DOHH2 (cell line): Measurements from ENCODE around the gene LGALS3.

Experiments
- H3F3A ChIP-seq: fragments of 200-600 bp; sonication (generic), shearing (Covaris generic); 2 replicates; pipeline ENCODE4 v1.6.0; 2016; ENCODE audit warnings: antibody characterized with exemption, mild to moderate bottlenecking; ENCODE audit not compliant: control insufficient read depth, insufficient read depth
- H3K27ac ChIP-seq: fragments of 200-600 bp; sonication (generic); 2 replicates; pipeline ENCODE4 v1.5.1; 2014; ENCODE audit warnings: low read depth, mild to moderate bottlenecking, low read length, moderate library complexity
- H3K27me3 ChIP-seq: fragments of 200-600 bp; sonication (generic); 2 replicates; pipeline ENCODE4 v1.6.1; 2014; ENCODE audit warnings: mild to moderate bottlenecking, low read length, mixed read lengths; ENCODE audit not compliant: control insufficient read depth
- H3K36me3 ChIP-seq: fragments of 200-600 bp; sonication (generic); 2 replicates; pipeline ENCODE4 v1.6.1; 2014; ENCODE audit warnings: mild to moderate bottlenecking, low read length, moderate library complexity, mixed read lengths; ENCODE audit not compliant: control insufficient read depth
- H3K4me1 ChIP-seq: fragments of 200-600 bp; sonication (generic); 2 replicates; pipeline ENCODE4 v1.6.1; 2014; ENCODE audit warnings: mild to moderate bottlenecking, low read length, mixed read lengths; ENCODE audit not compliant: control insufficient read depth
- H3K4me2 ChIP-seq: fragments of 200-600 bp; sonication (generic); 2 replicates; pipeline ENCODE4 v1.6.0; 2014; ENCODE audit warnings: mild to moderate bottlenecking, low read length, moderate library complexity
- H3K4me3 ChIP-seq: fragments of 200-600 bp; sonication (generic); 2 replicates; pipeline ENCODE4 v1.5.1; 2014; ENCODE audit warnings: mild to moderate bottlenecking, low read length, mixed read lengths
- H3K79me2 ChIP-seq: fragments of 200-600 bp; sonication (generic); 2 replicates; pipeline ENCODE4 v1.6.1; 2014; ENCODE audit warnings: mild to moderate bottlenecking, low read length, mixed read lengths; ENCODE audit not compliant: control insufficient read depth
- H3K9me2 ChIP-seq: fragments of 200-600 bp; sonication (generic); replicated peaks from 2 replicates; pipeline ENCODE4 v1.6.1; 2014; ENCODE audit warnings: mild to moderate bottlenecking, low read length, mixed read lengths; ENCODE audit not compliant: control insufficient read depth
- H3K9me3 ChIP-seq: fragments of 200-600 bp; sonication (generic); 2 replicates; pipeline ENCODE4 v1.6.1; 2014; ENCODE audit warnings: antibody characterized with exemption, low read length, mixed read lengths; ENCODE audit not compliant: control insufficient read depth, insufficient read depth
- H4K20me1 ChIP-seq: fragments of 200-600 bp; sonication (generic); 2 replicates; pipeline ENCODE4 v1.6.0; 2014; ENCODE audit warnings: low read depth, mild to moderate bottlenecking, antibody characterized with exemption, low read length, moderate library complexity; ENCODE audit not compliant: control insufficient read depth, insufficient read depth
- EZH2phosphoT487 ChIP-seq: fragments of 200-600 bp; sonication (generic); IDR thresholded peaks from 2 replicates; pipeline ENCODE4 v1.6.1; 2017; ENCODE audit warnings: borderline replicate concordance, mild to moderate bottlenecking, antibody characterized with exemption, low read length, moderate library complexity, mixed read lengths
- TF ChIP-seq, protein P1 (sequence below): fragments of 200-600 bp; sonication (generic); IDR thresholded peaks from one replicate; pipeline ENCODE4 v1.5.1; 2014; ENCODE audit warnings: antibody characterized with exemption, mild to moderate bottlenecking, low read depth, low read length; ENCODE audit not compliant: poor library complexity, severe bottlenecking

LGALS3 gene

DNA sequence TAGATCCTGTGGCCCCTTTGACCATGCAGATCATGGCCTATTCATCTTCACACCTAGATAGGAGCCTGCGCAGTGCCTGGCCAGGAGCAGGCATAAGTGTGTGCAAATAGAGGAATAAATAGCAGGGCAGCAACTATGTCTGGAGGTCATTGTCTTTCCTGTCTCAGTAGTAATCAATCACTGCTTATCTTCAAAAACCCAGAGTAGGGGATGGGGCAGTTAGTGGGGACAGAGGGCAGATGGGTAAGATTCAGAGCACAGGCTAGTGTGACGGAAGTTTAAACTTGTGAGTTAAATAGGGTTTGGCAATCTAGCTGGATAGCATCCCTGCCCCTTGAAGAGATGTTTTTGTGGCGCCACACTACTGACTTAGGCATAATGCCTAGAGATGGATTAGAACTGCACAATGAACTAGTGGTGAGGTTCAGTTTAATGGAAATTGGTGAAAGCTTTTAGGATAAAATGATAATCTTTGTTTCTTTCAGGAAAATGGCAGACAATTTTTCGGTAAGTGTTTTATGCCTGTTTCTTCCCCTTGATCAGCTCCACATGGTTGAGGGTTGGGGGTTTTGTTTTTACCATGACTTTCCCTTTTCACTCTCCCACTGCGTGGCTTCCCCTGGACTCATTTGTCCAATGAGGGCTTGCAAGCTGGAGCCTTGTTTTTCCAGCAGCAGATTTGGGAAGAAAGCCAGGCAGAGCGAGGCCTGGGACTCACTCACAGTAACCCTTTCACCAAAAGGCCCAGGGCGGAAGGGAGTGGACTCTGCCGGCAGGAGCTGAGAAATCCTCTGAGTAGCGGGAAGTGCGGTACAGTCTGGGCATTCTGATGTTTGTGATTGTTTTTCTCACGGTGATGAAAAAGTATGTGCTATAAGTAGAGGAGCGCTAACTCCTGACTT lies 8.1 kb downstream of the LGALS3 start:
- H4K20me1 ChIP-seq, result no peaks in the 10 kb centered on the region
- H3K4me3 ChIP-seq, result no peak overlapping the region
- no peak overlapping the region for H3K27ac ChIP-seq
- no peaks in the 10 kb centered on the region for H3K36me3 ChIP-seq
- no peak overlapping the region for H3K4me2 ChIP-seq
- no peaks in the 10 kb centered on the region for H3K79me2 ChIP-seq
- H3K4me1 ChIP-seq, result no peaks in the 10 kb centered on the region
- H3K9me2 ChIP-seq, result no peaks in the 10 kb centered on the region
- no peak for TF ChIP-seq EZH2phosphoT487
- TF ChIP-seq, protein P1, sequence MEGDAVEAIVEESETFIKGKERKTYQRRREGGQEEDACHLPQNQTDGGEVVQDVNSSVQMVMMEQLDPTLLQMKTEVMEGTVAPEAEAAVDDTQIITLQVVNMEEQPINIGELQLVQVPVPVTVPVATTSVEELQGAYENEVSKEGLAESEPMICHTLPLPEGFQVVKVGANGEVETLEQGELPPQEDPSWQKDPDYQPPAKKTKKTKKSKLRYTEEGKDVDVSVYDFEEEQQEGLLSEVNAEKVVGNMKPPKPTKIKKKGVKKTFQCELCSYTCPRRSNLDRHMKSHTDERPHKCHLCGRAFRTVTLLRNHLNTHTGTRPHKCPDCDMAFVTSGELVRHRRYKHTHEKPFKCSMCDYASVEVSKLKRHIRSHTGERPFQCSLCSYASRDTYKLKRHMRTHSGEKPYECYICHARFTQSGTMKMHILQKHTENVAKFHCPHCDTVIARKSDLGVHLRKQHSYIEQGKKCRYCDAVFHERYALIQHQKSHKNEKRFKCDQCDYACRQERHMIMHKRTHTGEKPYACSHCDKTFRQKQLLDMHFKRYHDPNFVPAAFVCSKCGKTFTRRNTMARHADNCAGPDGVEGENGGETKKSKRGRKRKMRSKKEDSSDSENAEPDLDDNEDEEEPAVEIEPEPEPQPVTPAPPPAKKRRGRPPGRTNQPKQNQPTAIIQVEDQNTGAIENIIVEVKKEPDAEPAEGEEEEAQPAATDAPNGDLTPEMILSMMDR, result no peak
- no peaks in the 10 kb centered on the region for H3K9me3 ChIP-seq
- no peaks in the 10 kb centered on the region for H3F3A ChIP-seq
- H3K27me3 ChIP-seq, result no peaks in the 10 kb centered on the region

DNA sequence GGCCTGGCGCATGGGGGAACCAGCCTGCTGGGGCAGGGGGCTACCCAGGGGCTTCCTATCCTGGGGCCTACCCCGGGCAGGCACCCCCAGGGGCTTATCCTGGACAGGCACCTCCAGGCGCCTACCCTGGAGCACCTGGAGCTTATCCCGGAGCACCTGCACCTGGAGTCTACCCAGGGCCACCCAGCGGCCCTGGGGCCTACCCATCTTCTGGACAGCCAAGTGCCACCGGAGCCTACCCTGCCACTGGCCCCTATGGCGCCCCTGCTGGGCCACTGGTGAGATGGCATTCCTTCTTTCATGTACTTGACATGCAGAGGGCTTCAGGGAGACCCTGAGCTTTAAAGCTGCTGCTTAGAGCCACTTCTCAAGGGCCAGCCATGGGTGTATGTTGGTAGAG lies 9.0 kb downstream of the LGALS3 start:
- H3K27ac ChIP-seq, result no peak overlapping the region
- no peaks in the 10 kb centered on the region for H3K27me3 ChIP-seq
- no peak overlapping the region for H3K4me3 ChIP-seq
- H4K20me1 ChIP-seq, result no peaks in the 10 kb centered on the region
- H3K36me3 ChIP-seq, result no peaks in the 10 kb centered on the region
- no peaks in the 10 kb centered on the region for H3K4me1 ChIP-seq
- H3F3A ChIP-seq, result no peaks in the 10 kb centered on the region
- no peak overlapping the region for H3K4me2 ChIP-seq
- TF ChIP-seq, protein P1, result no peak
- no peak for TF ChIP-seq EZH2phosphoT487
- no peaks in the 10 kb centered on the region for H3K79me2 ChIP-seq
- no peaks in the 10 kb centered on the region for H3K9me3 ChIP-seq
- no peaks in the 10 kb centered on the region for H3K9me2 ChIP-seq

DNA sequence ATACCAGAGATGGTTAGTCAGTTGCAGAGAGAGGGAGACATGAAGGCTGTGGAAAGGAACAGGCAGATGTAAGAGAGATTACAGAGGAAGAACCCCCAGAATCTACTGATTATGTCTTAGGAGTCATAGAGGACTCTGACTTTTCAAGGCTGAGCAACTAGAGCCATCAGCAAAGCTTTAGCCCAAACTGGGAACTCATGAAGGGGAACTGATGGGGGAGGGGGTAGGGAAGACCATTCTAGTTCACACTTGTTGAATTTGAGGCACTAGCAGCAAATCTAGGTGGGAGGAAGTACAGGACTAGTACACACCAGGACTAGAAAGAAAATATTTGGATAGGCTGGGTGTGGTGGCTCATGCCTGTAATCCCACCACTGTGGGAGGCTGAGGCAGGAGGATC lies 10.1 kb downstream of the LGALS3 start:
- H3K79me2 ChIP-seq, result no peaks in the 10 kb centered on the region
- no peaks in the 10 kb centered on the region for H3K36me3 ChIP-seq

More for the DNA sequence above, 10.1 kb downstream of the LGALS3 start:
- Histone ChIP-seq H3F3A (no peaks in the 10 kb centered on the region), H3K27ac (no peak overlapping the region), H3K4me2 (no peak overlapping the region), H3K9me2 (no peaks in the 10 kb centered on the region), H3K4me1 (no peaks in the 10 kb centered on the region), H3K27me3 (no peaks in the 10 kb centered on the region), H4K20me1 (no peaks in the 10 kb centered on the region), H3K9me3 (no peaks in the 10 kb centered on the region), H3K4me3 (no peak overlapping the region)
- no peak for TF ChIP-seq EZH2phosphoT487
- TF ChIP-seq, protein P1, result no peak
